Ramos (cell line): Measurements from ENCODE around the gene ANKRD12.
"Not testable (repeated sequence)": the region's sequence is repeated elsewhere in the genome, so short reads cannot be mapped to it uniquely, and the experiment has no call there.

Source experiments
- in situ Hi-C: fragments of 300-500 bp; cut with MboI; formaldehyde crosslinking; loops from one replicate; pipeline ENCODE4 v1.14.3; 2022; ENCODE audit warnings: low sequenced_read_pairs; ENCODE audit not compliant: unreplicated experiment

Gene ANKRD12

DNA sequence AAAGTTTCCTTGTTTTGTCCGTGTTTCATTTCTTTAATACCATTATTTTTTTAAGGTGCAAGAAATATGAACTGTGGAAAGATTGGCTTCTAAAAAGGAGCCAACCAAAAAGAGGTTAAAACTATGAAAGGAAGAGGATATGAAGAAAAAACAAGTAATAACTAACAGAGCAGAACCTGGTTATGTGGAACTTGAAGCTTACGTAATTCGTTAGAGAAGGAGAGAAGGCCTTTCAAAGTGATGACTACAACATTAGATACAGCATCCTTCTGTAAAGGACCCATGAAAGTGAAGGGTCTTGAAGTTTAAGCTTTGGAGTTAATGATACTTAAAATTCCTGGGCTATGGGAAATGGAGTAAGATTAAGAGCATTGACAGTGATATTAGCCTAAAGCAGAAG lies 84.5 kb downstream of the ANKRD12 start:
- in situ Hi-C loops = no loop called here

DNA sequence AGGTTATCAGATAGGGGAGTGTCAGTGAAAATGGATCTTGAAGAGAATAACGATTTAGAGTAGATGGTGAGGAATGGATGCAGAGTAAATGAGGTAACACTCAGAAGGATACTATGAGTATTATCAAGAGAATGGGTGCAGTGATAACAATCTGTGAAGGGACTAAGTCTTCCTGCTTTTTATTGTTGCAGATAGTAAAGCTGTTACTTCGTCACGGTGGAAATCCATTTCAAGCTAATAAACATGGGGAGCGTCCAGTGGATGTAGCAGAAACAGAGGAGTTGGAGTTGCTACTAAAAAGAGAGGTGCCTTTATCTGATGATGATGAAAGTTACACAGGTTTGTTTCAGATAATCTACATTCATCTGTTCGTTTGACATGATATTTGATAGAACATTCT lies 85.1 kb downstream of the ANKRD12 start:
- in situ Hi-C loops = no loop called here

DNA sequence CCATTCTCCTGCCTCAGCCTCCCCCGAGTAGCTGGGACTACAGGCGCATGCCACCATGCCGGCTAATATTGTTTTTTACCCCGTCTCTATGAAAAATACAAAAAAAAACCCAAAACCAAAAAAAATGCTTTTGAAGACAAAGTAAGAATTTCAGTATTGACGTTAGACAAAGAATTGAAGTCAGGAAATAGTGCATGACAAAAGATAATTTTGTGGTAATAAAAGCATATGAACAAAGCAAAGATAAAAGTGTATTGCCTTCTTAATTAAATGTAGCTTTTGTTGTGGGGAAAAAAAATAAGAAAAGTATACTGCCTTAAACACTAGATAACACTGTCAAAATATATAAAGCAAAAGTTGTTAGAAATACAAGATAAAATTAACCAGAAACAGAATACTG lies 86.8 kb downstream of the ANKRD12 start:
- in situ Hi-C loops = no loop called here

DNA sequence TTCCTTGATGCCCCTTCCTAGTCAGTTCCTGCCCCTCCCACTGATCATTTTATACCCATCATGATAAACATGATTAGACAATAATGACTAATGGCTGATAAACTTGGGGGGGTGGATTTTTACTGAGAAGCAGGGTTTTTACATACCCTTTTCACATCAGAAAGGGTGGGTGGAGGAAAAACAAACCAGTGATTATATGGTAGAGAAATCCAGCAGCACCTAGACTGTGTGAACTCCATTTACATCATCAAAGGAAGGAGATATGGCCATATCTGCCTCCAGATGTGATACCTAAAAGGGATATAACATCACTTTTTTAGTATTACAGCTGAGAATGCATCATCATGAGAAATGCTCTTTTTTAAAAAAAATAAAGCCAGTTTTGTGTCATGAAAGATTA lies 89.9 kb downstream of the ANKRD12 start:
- in situ Hi-C loops = no loop called here

DNA sequence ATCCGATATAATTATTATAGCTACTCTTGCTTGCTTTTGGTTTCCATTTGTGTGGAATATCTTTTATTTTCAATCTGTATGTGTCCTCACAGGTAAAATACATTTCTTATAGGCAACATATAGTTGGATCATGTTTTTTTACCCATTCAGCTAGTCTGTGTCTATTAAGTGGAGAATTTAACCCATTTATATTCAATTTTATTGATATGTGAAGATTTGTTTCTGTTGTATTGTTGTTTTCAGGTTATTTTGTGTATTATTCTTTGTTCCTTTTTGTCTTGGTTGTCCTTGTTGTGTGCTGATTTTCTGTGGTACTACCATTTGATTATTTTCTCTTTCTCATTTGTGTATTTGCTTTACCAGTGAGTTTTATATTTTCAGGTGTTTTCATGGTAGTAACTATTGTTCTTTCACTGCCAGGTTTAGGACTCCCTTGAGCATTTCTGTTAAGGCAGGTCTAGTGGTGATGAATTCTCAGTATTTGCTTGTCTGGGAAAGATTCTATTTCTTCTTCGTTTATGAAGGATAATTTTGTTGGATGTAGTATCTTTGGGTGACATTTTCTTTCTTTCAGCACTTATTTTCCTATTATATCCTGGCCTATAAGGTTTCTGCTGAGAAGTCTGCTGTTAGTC lies 95.4 kb downstream of the ANKRD12 start:
- in situ Hi-C loops = no loop called here

DNA sequence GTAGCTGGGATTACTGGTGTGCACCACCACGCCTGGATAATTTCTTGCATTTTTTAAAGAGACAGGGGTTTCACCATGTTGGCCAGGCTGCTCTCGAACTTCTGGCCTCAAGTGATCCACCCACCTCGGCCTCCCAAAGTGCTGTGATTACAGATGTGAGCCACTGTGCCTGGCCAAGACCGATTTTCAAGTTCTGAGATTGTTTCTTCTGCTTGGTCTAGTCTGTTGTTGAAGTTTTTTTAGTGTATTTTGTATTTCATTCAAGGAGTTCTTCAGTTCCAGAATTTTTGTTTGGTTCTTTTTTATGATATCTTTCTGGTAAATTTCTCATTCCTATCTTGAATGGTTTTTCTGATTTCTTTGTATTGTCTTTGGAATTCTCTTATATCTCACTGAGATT lies 96.4 kb downstream of the ANKRD12 start:
- in situ Hi-C loops = no loop called here

DNA sequence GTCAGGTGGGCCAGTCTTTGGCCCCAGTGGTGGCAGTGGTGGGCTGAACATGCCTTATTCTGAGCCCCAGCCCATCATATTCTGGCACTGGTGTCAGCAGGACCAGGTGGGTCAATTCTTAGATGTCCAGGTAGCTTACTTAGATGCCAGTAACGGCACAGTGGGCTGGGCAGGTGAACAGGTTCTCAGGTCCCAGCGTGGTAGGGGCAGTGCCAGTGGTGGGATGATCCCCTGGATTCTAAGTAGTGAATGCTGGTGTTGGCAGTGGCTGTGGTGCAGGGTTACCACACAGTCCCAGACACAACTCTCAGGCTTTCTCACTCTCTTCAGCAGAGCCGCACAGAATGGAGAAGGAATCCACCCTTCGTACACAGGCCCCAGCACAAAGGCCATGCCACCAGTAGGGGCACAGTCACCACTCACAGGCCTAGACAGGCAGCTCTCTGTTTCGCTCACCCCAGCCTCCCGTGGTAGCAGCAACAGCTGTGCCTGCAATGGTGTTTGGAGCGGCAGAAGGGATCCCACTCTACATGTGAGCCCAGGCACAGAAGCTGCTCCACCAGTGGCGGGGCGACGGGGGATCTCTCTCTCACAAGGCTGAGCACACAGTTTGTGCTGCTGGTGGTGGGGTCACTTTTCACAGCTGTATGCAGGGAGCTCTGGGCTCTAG lies 97.3 kb downstream of the ANKRD12 start:
- in situ Hi-C loops = no loop called here

DNA sequence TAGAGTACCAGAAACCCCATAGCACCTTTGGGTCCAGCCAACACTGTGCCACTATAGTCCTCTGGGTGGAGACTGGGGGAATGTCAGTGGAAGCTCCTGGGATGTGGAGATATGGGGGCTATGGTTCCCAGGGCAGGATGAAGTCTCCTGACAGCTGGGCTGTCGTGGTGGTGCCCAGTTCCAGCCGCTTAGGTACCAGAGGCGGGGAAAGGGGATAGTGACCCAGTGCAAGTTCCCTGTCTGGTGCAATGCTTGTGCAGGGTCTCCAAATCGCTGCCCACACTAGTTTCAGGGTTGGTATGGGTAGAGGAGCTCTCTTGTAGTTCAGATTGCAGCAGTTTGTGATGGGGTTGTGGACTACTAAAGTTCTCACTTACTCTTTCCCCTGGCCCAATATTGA lies 97.9 kb downstream of the ANKRD12 start:
- in situ Hi-C loops = no loop called here

DNA sequence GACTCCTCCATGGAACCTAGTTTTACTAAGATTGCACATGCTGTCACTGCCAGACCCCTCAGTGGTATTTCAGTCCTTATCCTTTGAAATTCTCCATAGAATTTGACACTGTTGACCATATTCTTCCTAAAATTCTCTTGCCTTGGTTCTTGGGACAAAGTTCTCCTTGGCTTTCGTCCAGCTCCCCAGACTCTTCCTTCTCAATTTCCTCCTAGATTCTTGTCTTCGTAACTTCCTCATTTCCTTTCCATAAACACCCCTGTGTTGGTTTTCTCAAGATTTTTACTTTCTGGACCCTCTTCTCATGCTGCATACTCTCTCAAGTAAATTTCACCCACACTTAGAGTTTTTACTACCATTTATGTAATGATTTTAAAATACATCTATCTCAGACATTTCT lies 101.4 kb downstream of the ANKRD12 start:
- in situ Hi-C loops = no loop called here

DNA sequence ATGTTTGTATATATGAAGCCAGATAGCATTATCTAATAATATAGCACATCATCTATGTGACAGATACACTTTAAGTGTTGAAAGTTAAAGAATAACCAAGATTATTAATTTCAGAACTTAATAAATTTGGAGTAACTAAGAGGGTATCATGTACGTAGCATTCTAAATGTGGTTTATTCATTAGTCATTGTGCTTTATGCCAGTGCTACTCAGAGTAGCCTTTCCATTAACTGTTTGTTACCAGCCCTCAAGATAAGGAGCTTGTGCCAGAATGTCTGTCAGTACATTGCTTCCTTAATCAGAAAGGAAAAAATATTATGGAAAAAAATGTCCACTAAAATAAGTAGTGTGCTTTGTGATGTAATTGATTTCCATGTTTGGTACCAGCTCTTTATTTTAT lies 103.1 kb downstream of the ANKRD12 start:
- in situ Hi-C loops = no loop called here

DNA sequence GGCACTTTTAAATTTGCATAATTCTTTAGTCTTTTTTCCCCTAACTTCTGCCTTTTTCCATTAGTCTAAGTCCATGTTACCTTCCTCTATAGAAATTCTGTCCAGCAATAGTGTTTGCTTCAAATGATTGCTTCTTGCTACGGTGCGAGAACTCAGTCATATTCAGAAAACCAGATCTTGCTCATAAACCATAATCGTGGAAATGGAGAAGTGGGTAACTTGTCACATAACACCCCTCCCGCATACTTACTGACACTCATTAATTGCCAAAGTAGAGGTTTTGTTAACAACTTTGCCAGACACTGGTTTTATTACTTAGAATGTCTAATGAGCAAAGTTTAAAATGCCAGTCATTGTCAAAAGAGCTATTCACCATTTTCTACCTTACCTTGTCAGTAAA lies 103.7 kb downstream of the ANKRD12 start:
- in situ Hi-C loops = no loop called here

DNA sequence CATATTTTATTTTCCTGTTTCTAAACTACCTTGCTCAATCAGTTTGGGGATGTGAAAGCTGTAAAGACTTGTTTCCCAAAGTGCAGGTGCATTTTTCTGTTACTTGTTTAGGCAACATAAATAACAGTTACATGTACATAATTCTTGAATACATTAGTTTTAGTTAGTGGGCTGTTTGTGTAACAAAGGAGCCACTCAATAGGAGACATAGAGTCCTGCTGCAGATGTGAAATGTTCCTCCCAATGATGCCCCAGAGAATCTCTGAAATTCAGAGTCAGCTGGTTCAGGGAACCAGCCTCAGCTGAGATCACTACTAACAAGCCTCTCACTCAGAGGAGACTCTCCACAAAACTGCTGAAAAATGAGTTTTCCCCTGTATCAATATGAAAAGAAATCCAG lies 106.4 kb downstream of the ANKRD12 start:
- in situ Hi-C loops = no loop called here

DNA sequence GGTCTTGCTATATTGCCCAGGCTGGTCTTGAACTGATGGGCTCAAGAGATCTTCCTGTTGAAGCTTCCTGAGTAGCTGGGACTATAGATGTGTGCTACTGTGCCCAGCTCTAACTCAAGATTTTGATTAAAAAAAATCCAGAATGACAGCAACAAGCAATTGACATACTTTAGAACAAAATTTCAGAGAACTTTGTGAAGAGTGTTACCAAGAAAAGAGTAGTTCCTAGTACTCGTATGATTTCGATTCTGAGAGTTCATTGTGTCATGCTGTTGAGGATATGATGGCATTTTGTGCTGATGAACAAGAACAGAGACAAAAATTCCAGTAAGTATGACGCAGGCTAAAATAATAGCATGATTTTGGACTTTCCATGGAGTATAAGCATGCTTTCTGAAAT lies 107.8 kb downstream of the ANKRD12 start:
- in situ Hi-C loops = no loop called here

DNA sequence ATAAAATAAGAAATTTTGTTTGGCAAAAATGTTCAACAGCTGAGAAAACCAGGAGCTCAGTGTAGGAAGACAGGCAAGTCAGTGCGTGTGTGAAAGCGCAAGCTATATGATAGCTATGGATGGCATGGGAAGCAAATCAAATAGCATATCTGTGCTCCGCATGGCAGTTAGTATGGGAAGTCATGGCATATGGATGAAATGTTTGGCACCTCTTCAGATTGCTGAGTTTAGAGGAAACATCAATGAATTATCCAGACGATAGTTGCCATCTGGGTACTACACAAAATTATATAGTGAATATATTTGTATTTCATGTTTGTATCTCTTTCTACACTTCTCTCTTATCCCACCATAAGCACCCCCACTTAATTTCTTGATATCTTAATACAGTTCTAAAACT lies 112.1 kb downstream of the ANKRD12 start:
- in situ Hi-C loops = no loop called here

DNA sequence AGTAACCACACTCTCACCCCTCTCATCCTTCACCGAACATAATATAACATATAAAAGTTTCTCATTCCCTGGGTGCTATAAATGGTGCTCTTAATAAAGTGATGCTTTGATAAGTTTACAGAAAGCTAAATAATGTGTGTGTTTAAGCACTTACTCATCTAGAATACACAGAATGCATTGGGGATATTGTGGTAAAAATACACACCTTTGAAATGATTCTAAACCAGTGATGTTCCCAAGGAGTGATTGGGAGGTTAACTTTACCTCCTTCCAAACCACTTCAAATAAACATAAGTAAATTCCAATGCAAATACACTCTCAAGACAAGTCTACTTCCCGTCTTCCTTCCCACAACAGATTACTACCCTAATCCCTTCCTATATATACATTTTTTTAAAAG lies 112.7 kb downstream of the ANKRD12 start:
- in situ Hi-C loops = no loop called here

DNA sequence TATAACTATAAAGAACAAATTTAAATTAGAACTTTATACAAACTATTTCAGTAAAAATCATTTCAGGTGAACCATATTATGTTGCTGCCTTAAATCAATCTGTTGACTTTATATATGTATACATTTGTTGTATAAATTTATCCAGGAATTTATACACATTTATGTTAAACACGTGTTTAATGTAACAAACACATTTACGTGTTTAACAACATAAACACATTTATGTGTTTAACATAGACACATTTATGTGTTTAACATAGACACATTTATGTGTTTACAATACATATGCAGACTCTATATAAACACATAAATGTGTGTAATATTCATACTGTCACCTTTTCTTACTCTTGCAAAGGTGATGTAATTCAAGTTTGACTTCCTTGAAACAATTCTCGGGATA lies 122.6 kb downstream of the ANKRD12 start:
- in situ Hi-C loops = no loop called here

DNA sequence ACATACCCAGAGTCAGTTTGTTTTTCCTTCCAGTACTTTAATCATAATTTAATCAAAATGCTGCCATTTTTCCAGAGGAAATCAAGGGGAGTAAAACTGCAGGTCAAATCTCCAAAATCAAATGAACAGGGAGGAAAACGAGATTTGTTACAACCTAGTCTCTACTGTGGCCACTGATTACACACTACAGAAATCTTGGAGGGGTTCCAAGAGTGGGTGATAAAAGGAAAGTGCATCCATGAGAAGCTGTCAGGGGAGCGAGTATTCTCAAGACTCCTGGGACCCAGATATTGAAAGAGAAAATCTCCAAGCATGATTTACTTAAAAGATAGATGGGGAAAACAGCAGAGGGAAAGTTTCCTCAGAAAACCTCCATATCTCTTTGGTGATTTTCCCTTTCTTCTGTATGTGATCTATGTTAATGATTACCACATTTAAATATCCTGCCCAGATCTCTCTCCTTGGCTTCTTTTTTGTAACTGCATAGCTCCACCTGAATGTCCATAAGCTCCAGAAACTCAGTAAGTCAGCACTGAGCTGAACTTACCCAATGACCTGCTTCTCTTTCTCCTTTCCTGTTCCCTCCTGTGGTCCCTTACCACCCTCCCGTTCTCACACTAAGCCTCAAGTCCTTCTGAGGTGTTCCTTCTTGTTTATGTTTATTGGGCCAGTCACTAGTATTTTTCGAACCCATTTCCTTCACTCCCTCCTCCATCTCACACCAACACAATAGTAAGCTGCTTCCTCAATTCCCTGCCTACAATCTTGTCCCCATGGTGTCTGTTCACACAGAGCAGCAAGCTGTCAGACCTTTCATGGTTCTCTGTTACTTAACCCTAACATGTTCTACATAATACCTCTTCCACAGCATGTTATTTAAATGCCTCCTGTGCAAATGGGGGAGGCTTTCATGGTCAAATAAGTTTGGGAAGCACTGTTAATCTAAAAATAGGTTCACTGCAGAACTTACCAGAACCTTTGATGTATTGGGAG lies 124.1 kb downstream of the ANKRD12 start:
- in situ Hi-C loops = no loop called here

DNA sequence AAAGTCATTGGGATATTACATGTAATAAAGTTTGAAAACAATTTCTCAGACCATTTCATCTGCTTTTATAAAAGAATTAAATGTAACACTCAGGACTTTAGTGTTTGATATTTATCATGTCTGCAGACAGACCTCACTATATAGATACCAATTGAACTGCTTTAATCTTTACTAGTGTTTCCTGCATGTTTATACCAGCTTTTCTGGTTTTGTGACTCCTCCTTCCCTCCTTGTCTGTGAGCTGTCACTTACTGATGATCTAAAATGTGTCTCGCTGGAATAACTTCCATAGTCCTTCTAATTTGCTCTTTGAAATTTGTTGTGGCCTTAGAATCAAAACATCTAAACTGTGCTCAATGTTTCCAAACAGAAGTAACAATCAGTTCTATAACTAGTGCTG lies 126.7 kb downstream of the ANKRD12 start:
- in situ Hi-C loops = no loop called here

DNA sequence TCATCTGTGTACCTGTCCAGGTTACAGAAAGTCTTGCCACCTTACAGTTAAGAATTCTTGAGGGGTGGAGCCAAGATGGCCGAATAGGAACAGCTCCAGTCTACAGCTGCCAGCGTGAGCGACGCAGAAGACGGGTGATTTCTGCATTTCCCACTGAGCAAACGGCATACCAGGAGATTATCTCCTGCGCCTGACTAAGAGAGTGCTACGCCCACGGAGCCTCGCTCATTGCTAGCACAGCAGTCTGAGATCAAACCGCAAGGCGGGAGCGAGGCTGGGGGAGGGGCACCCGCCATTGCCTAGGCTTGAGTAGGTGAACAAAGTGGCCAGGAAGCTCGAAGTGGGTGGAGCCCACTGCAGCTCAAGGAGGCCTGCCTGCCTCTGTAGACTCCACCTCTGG lies 128.2 kb downstream of the ANKRD12 start:
- in situ Hi-C loops = not testable (repeated sequence)

DNA sequence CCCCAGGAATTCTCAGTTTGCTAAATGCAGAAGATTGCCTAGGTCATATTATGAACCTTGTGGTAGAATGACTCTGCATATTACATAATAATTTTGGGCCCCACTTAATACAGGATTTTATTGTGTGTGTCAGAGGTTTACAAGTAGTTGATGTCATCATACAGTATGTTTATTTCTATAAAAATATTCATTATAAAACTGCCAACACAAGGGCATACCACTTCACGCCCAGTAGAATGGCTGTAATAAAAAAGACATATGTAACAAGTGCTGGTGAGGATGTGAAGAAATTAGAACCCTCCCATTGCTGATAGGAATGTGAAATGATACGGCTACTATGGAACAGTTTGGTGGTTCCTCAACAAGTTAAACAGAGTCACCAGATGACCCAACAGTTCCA lies 136.6 kb downstream of the ANKRD12 start:
- in situ Hi-C loops = no loop called here

DNA sequence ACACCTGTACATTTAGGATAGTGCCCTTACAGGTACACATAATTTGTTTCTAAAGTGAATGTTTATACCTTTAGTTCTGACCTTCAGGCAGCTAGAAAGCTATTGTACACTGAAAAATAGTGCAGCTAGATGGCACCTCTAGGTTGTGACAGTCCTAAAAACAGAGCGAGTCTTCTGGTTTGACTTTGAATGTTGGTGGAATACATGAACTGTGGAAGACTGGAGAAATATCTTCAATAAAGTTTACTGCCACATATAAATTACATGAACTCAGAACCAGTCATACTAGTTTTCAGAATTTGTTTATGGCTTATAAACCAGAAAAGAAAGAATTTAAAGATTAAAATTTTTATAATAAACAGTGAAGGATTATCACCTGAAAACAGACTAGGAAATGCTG lies 139.3 kb downstream of the ANKRD12 start:
- in situ Hi-C loops = no loop called here
